GM13977 (cell line): ENCODE results near the gene SLC25A38.

Experiments
- DNase-seq: peaks from one replicate; pipeline ENCODE4 v3.0.0; 2012; ENCODE audit warnings: low spot score
- CTCF ChIP-seq: IDR thresholded peaks from 2 replicates; pipeline ENCODE4 v1.5.1; 2012; ENCODE audit warnings: mild to moderate bottlenecking, control low read depth; ENCODE audit not compliant: insufficient read depth; ENCODE audit errors: extremely low read depth, missing control alignments
- in situ Hi-C: fragments of 300-500 bp; cut with MboI; formaldehyde crosslinking; loops from one replicate; pipeline ENCODE4 v1.12.0; 2022; ENCODE audit warnings: low sequenced_read_pairs, low pct_unique_long_range_greater_than_20kb, mixed read lengths, inconsistent platforms; ENCODE audit not compliant: unreplicated experiment

Gene SLC25A38, protein sequence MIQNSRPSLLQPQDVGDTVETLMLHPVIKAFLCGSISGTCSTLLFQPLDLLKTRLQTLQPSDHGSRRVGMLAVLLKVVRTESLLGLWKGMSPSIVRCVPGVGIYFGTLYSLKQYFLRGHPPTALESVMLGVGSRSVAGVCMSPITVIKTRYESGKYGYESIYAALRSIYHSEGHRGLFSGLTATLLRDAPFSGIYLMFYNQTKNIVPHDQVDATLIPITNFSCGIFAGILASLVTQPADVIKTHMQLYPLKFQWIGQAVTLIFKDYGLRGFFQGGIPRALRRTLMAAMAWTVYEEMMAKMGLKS

GRCh38 chr3:39383045-39383880 lies at the start of gene SLC25A38:
Gene SLC25A38, plus strand, starts transcription at chr3:39383370. Its CDS starts 355 bp downstream, at chr3:39383725.
- peak; percentile 45 for TF ChIP-seq CTCF
- in situ Hi-C loops: loop anchor here (25.0 kb wide), 1 partner anchor 196 kb away; the partner anchor contains the start of gene XIRP1
- DNase-seq: peak; percentile 83

DNA sequence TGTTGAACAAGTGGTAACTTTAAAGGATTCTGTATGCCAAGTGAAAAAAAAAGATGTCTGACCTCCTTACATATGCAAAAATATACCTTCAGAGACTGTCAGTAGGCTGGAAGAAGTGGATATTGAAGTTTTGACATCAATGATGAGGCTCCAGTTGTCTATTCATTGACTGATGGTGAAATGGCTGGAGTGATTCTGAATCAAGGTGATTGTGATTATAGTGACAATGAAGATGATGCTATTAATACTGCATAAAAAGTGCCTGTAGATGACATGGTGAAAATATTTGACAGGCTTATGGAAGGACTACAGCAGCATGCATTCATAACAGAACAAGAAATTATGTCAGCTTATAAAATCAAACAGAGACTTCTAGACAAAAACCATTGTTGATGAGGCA lies 49.6 kb upstream of the SLC25A38 start:
- in situ Hi-C loops: no loop called here
- DNase-seq: no peak
- TF ChIP-seq CTCF: no peak

DNA sequence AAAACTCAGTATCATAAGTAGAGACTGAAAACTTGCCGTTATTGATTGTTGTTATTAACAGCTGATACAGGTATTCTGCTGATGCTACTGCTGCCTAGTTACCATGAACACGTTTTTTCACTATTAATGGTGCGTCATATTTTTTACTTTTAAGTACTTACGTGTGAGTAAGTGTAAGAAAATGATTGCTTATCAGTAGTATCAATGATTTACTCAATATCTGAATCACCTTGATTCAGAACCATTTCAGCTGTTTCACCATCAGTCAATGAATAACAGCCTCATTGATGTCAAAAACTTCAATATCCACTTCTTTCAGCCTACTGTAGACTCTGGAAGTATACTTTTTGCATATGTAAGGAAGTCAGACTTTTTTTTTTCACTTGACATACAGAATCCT lies 49.0 kb upstream of the SLC25A38 start:
- DNase-seq: no peak
- in situ Hi-C loops: no loop called here
- TF ChIP-seq CTCF: no peak

DNA sequence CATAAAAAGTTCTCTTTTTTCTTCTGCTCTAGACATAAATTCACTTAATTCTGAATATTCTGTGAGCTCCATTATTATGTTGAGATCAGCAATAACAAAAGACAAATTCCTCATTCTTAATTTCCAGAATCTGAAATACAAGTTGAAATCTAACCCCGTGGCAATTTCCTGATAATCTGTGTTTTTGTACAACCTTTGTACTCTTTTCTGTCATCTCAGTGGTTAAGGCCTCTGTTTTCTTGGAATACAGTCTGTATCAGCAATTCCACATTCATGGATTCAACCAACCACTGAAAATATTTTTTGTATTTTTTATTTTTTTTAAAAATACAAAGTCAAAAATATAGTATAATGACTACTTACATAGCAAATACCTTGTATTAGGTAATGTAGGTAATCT lies 45.0 kb upstream of the SLC25A38 start:
- in situ Hi-C loops: no loop called here

DNA sequence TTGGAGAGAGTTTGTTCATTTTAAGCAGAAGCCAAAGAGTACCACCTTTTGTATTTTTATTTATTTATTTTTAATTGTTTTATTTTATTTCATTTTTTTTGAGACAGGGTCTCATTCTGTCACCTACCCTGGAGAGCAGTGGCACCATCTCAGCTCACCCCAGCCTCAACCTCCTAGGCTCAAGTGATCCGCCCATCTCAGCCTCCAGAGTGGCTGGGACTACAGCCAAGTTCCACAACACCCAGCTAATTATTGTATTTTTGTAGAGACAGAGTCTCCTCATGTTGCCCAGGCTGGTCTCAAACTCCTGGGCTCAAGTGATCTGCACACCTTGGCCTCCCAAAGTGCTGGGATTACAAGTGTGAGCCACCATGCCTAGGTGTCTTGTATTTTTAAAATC lies 44.1 kb upstream of the SLC25A38 start:
- in situ Hi-C loops: no loop called here
- TF ChIP-seq CTCF: no peak
- DNase-seq: no peak

More for the DNA sequence above, 45.0 kb upstream of the SLC25A38 start:
- no peak for TF ChIP-seq CTCF
- no peak for DNase-seq

- in situ Hi-C loops: no loop called here
- TF ChIP-seq CTCF: no peak
- DNase-seq: no peak
These were observed 40.0 kb upstream of the SLC25A38 start for GRCh38 chr3:39343076-39343717.
